Mammary epithelial cell (primary cell): ENCODE data around the gene SIM1.

Experiments
- EZH2 ChIP-seq: IDR thresholded peaks from 2 replicates; pipeline ENCODE4 v1.6.1; 2012; ENCODE audit warnings: low read length, inconsistent platforms, borderline replicate concordance
- TF ChIP-seq, protein P1 (sequence below), 2 donors: IDR thresholded peaks in 1 of 2; conservative IDR thresholded peaks in 1 of 2; 2 replicates each; pipeline ENCODE4 v1.5.1; 2011 to 2012; ENCODE audit warnings: inconsistent platforms in 2 of 2, low read length in 2 of 2, mild to moderate bottlenecking in 2 of 2, control low read depth in 1 of 2, low read depth in 1 of 2; ENCODE audit not compliant: insufficient read depth in 1 of 2; ENCODE audit errors: extremely low read depth in 1 of 2

DNA sequence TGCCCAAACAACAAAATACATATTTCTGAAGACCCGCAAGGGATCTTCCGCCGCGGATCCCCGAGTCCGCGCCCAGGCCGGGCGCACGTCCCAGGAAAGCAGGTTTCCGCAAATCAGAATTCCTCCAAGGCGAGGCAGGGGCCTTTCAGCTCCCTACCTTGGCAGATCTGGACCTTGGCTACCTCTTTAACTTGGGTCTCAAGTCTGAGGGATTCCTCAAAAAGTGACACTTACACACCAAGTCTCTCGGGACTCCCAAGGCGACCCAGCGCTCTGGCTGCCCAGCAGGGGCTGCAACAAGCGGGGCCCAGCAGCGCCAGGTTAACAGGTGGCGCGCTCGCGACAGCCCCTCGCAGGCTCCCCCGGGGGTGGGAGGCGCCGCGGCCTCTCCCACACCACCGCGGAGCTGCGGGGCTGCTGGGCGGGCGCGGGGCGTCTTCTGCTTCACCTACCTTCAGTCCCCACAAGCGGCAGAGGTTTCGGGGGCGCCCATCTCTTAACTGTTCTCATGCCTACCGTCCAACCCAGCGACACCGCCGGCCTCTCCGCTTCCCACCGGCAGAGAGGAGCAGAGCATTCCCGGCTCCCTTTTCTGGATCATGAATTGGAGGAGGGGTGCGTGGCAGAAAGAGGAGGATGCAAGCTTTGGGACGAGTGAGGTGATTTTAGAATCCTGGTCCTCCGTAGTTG, 414 bp downstream of the SIM1 start:
- TF ChIP-seq, protein P1, sequence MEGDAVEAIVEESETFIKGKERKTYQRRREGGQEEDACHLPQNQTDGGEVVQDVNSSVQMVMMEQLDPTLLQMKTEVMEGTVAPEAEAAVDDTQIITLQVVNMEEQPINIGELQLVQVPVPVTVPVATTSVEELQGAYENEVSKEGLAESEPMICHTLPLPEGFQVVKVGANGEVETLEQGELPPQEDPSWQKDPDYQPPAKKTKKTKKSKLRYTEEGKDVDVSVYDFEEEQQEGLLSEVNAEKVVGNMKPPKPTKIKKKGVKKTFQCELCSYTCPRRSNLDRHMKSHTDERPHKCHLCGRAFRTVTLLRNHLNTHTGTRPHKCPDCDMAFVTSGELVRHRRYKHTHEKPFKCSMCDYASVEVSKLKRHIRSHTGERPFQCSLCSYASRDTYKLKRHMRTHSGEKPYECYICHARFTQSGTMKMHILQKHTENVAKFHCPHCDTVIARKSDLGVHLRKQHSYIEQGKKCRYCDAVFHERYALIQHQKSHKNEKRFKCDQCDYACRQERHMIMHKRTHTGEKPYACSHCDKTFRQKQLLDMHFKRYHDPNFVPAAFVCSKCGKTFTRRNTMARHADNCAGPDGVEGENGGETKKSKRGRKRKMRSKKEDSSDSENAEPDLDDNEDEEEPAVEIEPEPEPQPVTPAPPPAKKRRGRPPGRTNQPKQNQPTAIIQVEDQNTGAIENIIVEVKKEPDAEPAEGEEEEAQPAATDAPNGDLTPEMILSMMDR (conservative IDR thresholded peaks at IDR 0.05 in 1 of 2, IDR thresholded peaks at IDR 0.05 in 1 of 2; ENCODE audit: extremely low read depth in 1 of 2, insufficient read depth in 1 of 2, low read depth in 1 of 2, low read length in 2 of 2) = no peak
- no peak for TF ChIP-seq EZH2
